ENCODE data around the gene SLC4A1AP. TPM values are rescaled to one million over a fixed set of nuclear protein-coding genes. Genes with fewer than 3 reads are reported as not detected.

The SLC4A1AP gene
- total RNA-seq, 4 donors from 2014 or later: 9.0 to 21.1 (median 16.1) TPM

GRCh38 chr2:27709326-27709725 lies 45.6 kb downstream of the SLC4A1AP start:
- Histone ChIP-seq H3K27me3 (peaks cover 2% of the 10 kb centered on the region), H3K9me3 (no peaks in the 10 kb centered on the region), H3K4me1 (peaks cover 0 to 17% (median 15%) of the 10 kb centered on the region in 4 donors), H3K36me3 (no peaks in the 10 kb centered on the region), H3K27ac (no peak overlapping the region), H3K4me3 (no peak overlapping the region)
- intact Hi-C loops (cut with DNase I; ENCODE audit: low total_unique reads): no loop called here
- no peak for DNase-seq
- 61% methylated on average over 2 of the region's 2 CpGs; no CpG with 5 or more reads in 1 of the 2 donors for WGBS, 2 donors (ENCODE audit: low coverage in 1 of 2)
- in situ Hi-C loops (cut with MboI; ENCODE audit: low pct_ligation_motif_present in 1 of 4, low pct_unique_long_range_greater_than_20kb in 1 of 4, low sequenced_read_pairs in 3 of 4): no loop called here
- TF ChIP-seq POLR2A (IDR thresholded peaks at IDR 0.05) (no peak), POLR2AphosphoS5 (IDR thresholded peaks at IDR 0.05) (no peak), CTCF (IDR thresholded peaks at IDR 0.05) (no peak), EP300 (IDR thresholded peaks at IDR 0.05; ENCODE audit: low read depth) (no peak)

- Histone ChIP-seq H3K4me3 (no peak overlapping the region), H3K9me3 (no peaks in the 10 kb centered on the region), H3K27me3 (peaks cover 7% of the 10 kb centered on the region), H3K36me3 (no peaks in the 10 kb centered on the region), H3K27ac (no peak overlapping the region), H3K4me1 (peaks cover 3 to 19% (median 13%) of the 10 kb centered on the region in 4 donors)
- WGBS, 2 donors (ENCODE audit: low coverage in 1 of 2): 86 to 89% methylated on average over 5 to 7 of the region's 7 CpGs
- in situ Hi-C loops (cut with MboI; ENCODE audit: low pct_ligation_motif_present in 1 of 4, low pct_unique_long_range_greater_than_20kb in 1 of 4, low sequenced_read_pairs in 3 of 4): no loop called here
- no peak for TF ChIP-seq POLR2AphosphoS5 (IDR thresholded peaks at IDR 0.05)
- no peak for TF ChIP-seq CTCF (IDR thresholded peaks at IDR 0.05)
- TF ChIP-seq EP300 (IDR thresholded peaks at IDR 0.05; ENCODE audit: low read depth): no peak
- TF ChIP-seq POLR2A (IDR thresholded peaks at IDR 0.05): no peak
- DNase-seq: no peak
- intact Hi-C loops (cut with DNase I; ENCODE audit: low total_unique reads): no loop called here
Observed at GRCh38 chr2:27709960-27710575, 46.4 kb downstream of the SLC4A1AP start.

GRCh38 chr2:27710640-27711430 lies 47.1 kb downstream of the SLC4A1AP start:
- TF ChIP-seq POLR2A (IDR thresholded peaks at IDR 0.05) (no peak), POLR2AphosphoS5 (IDR thresholded peaks at IDR 0.05) (no peak), CTCF (IDR thresholded peaks at IDR 0.05) (no peak), EP300 (IDR thresholded peaks at IDR 0.05; ENCODE audit: low read depth) (no peak)
- WGBS, 2 donors (ENCODE audit: low coverage in 1 of 2): 88 to 89% methylated on average over 1 to 8 of the region's 8 CpGs
- no peak for DNase-seq
- Histone ChIP-seq H3K27ac (no peak overlapping the region), H3K4me1 (peaks cover 3 to 20% (median 11%) of the 10 kb centered on the region in 4 donors), H3K27me3 (peaks cover 14% of the 10 kb centered on the region), H3K4me3 (no peak overlapping the region), H3K9me3 (no peaks in the 10 kb centered on the region), H3K36me3 (no peaks in the 10 kb centered on the region)
- in situ Hi-C loops (cut with MboI; ENCODE audit: low pct_ligation_motif_present in 1 of 4, low pct_unique_long_range_greater_than_20kb in 1 of 4, low sequenced_read_pairs in 3 of 4): no loop called here
- intact Hi-C loops (cut with DNase I; ENCODE audit: low total_unique reads): no loop called here

- H3K27ac ChIP-seq: no peak overlapping the region
- in situ Hi-C loops (cut with MboI; ENCODE audit: low pct_ligation_motif_present in 1 of 4, low pct_unique_long_range_greater_than_20kb in 1 of 4, low sequenced_read_pairs in 3 of 4): no loop called here
- H3K4me1 ChIP-seq: peaks cover under 1 to 10% (median 3%) of the 10 kb centered on the region in 4 donors
- no peak for DNase-seq
- intact Hi-C loops (cut with DNase I; ENCODE audit: low total_unique reads): no loop called here
- WGBS, 2 donors (ENCODE audit: low coverage in 1 of 2): 71 to 100% methylated on average over 1 to 5 of the region's 5 CpGs
- H3K9me3 ChIP-seq: no peaks in the 10 kb centered on the region
- TF ChIP-seq POLR2A (IDR thresholded peaks at IDR 0.05) (no peak), EP300 (IDR thresholded peaks at IDR 0.05; ENCODE audit: low read depth) (no peak), POLR2AphosphoS5 (IDR thresholded peaks at IDR 0.05) (no peak), CTCF (IDR thresholded peaks at IDR 0.05) (no peak)
- peaks cover 22% of the 10 kb centered on the region for H3K27me3 ChIP-seq
- no peaks in the 10 kb centered on the region for H3K36me3 ChIP-seq
- no peak overlapping the region for H3K4me3 ChIP-seq
Observed at GRCh38 chr2:27711804-27712203, 48.1 kb downstream of the SLC4A1AP start.

All from transverse colon (tissue), 4 donors.